GM23248 (cell line): Measurements from ENCODE around the gene MGAT3.

Experiments
- EZH2 ChIP-seq: fragments of 200-600 bp; sonication (generic); IDR thresholded peaks from 2 replicates; pipeline ENCODE4 v1.6.1; 2018; ENCODE audit warnings: antibody characterized with exemption, mild to moderate bottlenecking; ENCODE audit not compliant: insufficient read depth, poor library complexity, severe bottlenecking
- EZH2phosphoT487 ChIP-seq: fragments of 200-600 bp; sonication (generic); IDR thresholded peaks from 2 replicates; pipeline ENCODE4 v1.6.1; 2018; ENCODE audit warnings: antibody characterized with exemption, moderate library complexity, mild to moderate bottlenecking, low read depth; ENCODE audit not compliant: insufficient read depth

- TF ChIP-seq EZH2 = no peak
- TF ChIP-seq EZH2phosphoT487 = no peak
These were observed 18.5 kb downstream of the MGAT3 start for GRCh38 chr22:39475337-39475736.
